ENCODE results near the gene SYF2.

- no peak for TF ChIP-seq CTCF (IDR thresholded peaks at IDR 0.05; ENCODE audit: insufficient read depth, low read length)
- TF ChIP-seq GABPA (IDR thresholded peaks at IDR 0.05; ENCODE audit: low read depth), result no peak
- no peak for TF ChIP-seq POLR2AphosphoS5 (IDR thresholded peaks at IDR 0.05; ENCODE audit: low read depth)
- no peak for TF ChIP-seq SPI1 (IDR thresholded peaks at IDR 0.05; ENCODE audit: borderline replicate concordance, low read depth)
- no peak for TF ChIP-seq REST (IDR thresholded peaks at IDR 0.05; ENCODE audit: insufficient replicate concordance, low read depth)
Observed at GRCh38 chr1:25196830-25197229, 35.5 kb downstream of the SYF2 start.

Measured in HL-60 (cell line).